ENCODE data around the gene CRHR2.
"Not testable (repeated sequence)": the region's sequence is repeated elsewhere in the genome, so short reads cannot be mapped to it uniquely, and the experiment has no call there.

Gene CRHR2

DNA sequence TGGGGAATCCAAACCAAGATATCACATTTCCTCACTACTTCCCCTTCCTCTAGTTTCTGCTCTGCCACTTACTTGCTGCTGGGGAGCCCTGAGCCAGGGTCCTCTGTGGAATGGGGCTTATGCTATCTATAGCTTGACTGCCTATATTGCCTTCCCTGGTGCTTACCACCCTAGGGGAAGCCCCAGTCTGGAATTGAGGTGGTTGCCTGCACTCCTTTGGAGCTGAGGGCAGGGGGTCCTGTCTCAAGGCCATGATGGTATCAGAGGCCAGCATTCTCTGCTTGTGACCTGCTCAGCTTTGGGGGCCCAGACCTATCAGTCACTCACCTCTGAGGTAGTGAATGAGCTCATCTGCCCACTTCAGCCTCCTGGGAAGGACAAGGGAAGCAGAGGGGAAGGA, 40.4 kb upstream of the CRHR2 start:
- H4K20me1 ChIP-seq (ENCODE audit: insufficient read depth, low read length): no peaks in the 10 kb centered on the region
- no peaks in the 10 kb centered on the region for H3K79me2 ChIP-seq (ENCODE audit: low read length)
- H3K4me3 ChIP-seq (ENCODE audit: low read length): no peak overlapping the region
- H3K4me2 ChIP-seq (ENCODE audit: low read depth, low read length): no peak overlapping the region
- no peaks in the 10 kb centered on the region for H3F3A ChIP-seq (ENCODE audit: insufficient read depth, low read length)
- no peaks in the 10 kb centered on the region for H3K9me3 ChIP-seq (replicated peaks; ENCODE audit: insufficient read depth, low read length)
- no peaks in the 10 kb centered on the region for H3K36me3 ChIP-seq (replicated peaks; ENCODE audit: insufficient read depth, low read length)
- no peak for DNase-seq
- H2AFZ ChIP-seq (ENCODE audit: low read length): no peak overlapping the region
- no peak overlapping the region for H3K9ac ChIP-seq (ENCODE audit: low read length)
- H3K9me2 ChIP-seq (replicated peaks; ENCODE audit: insufficient read depth, low read length): no peaks in the 10 kb centered on the region
- no peak overlapping the region for H3K27ac ChIP-seq (ENCODE audit: low read length)
- TF ChIP-seq CTCF (IDR thresholded peaks at IDR 0.05; ENCODE audit: low read length) (no peak), EZH2phosphoT487 (IDR thresholded peaks at IDR 0.05; ENCODE audit: low read length) (no peak), EZH2 (optimal IDR thresholded peaks at IDR 0.05; ENCODE audit: low read depth, low read length) (no peak)
- no peaks in the 10 kb centered on the region for H3K4me1 ChIP-seq (ENCODE audit: low read length)
- no peaks in the 10 kb centered on the region for H3K27me3 ChIP-seq (replicated peaks; ENCODE audit: insufficient read depth, low read length)

DNA sequence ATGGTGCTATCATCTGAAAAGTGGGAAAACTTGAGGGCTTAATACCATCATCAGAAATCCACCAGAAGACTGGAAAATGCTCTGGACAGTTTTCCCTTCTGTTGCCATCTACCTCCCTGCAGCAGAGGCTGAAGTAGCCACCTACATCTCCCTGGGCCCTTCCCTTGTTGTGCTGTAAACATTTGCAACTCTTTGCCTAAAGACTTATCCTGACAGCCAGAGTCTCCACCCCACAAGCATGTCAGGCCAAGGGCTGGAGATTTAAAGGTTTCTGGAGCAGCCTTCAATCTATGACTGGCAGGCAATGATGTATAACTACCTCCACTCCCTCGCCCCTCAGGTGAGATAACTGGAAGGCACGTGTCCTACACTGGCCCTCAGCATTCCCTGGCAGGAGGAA, 39.9 kb upstream of the CRHR2 start:
- Histone ChIP-seq H3K36me3 (replicated peaks; ENCODE audit: insufficient read depth, low read length) (no peaks in the 10 kb centered on the region), H2AFZ (ENCODE audit: low read length) (no peak overlapping the region), H3K27ac (ENCODE audit: low read length) (no peak overlapping the region), H3K4me1 (ENCODE audit: low read length) (no peaks in the 10 kb centered on the region), H3K9me2 (replicated peaks; ENCODE audit: insufficient read depth, low read length) (no peaks in the 10 kb centered on the region), H3K9me3 (replicated peaks; ENCODE audit: insufficient read depth, low read length) (no peaks in the 10 kb centered on the region), H3K27me3 (replicated peaks; ENCODE audit: insufficient read depth, low read length) (no peaks in the 10 kb centered on the region), H3K9ac (ENCODE audit: low read length) (no peak overlapping the region), H4K20me1 (ENCODE audit: insufficient read depth, low read length) (no peaks in the 10 kb centered on the region), H3K4me2 (ENCODE audit: low read depth, low read length) (no peak overlapping the region), H3F3A (ENCODE audit: insufficient read depth, low read length) (no peaks in the 10 kb centered on the region), H3K4me3 (ENCODE audit: low read length) (no peak overlapping the region), H3K79me2 (ENCODE audit: low read length) (no peaks in the 10 kb centered on the region)
- DNase-seq: no peak
- TF ChIP-seq EZH2 (optimal IDR thresholded peaks at IDR 0.05; ENCODE audit: low read depth, low read length): no peak
- TF ChIP-seq CTCF (IDR thresholded peaks at IDR 0.05; ENCODE audit: low read length): no peak
- no peak for TF ChIP-seq EZH2phosphoT487 (IDR thresholded peaks at IDR 0.05; ENCODE audit: low read length)

- Histone ChIP-seq H3K4me1 (ENCODE audit: low read length) (no peaks in the 10 kb centered on the region), H3K4me2 (ENCODE audit: low read depth, low read length) (no peak overlapping the region), H3K79me2 (ENCODE audit: low read length) (no peaks in the 10 kb centered on the region), H3K36me3 (replicated peaks; ENCODE audit: insufficient read depth, low read length) (no peaks in the 10 kb centered on the region), H3K9me2 (replicated peaks; ENCODE audit: insufficient read depth, low read length) (no peaks in the 10 kb centered on the region), H3K9me3 (replicated peaks; ENCODE audit: insufficient read depth, low read length) (no peaks in the 10 kb centered on the region), H3K9ac (ENCODE audit: low read length) (no peak overlapping the region), H3K27ac (ENCODE audit: low read length) (no peak overlapping the region), H3F3A (ENCODE audit: insufficient read depth, low read length) (no peaks in the 10 kb centered on the region), H3K4me3 (ENCODE audit: low read length) (no peak overlapping the region), H3K27me3 (replicated peaks; ENCODE audit: insufficient read depth, low read length) (no peaks in the 10 kb centered on the region), H4K20me1 (ENCODE audit: insufficient read depth, low read length) (no peaks in the 10 kb centered on the region), H2AFZ (ENCODE audit: low read length) (no peak overlapping the region)
- DNase-seq: no peak
- TF ChIP-seq CTCF (IDR thresholded peaks at IDR 0.05; ENCODE audit: low read length): no peak
Measured at GRCh38 chr7:30721211-30721610, 39.0 kb upstream of the CRHR2 start.

DNA sequence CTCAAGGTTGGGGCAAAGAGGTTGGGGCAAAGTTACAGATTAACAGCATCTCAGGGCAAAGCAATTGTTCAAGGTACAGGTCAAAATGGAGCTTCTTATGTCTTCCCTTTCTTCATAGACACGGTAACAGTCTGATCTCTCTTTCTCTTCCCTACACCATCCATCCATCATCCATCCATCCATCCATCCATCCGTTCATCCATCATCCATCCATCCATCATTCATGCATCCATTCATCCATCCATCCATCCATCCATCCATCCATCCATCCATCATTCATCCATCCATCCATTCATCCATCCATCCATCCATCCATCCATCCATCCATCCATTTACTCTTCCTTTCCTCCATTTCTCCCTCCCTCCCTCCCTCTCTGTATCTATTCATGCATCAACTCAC, 37.2 kb upstream of the CRHR2 start:
- H3K4me1 ChIP-seq (ENCODE audit: low read length); DNase-seq; H3F3A ChIP-seq (ENCODE audit: insufficient read depth, low read length); H2AFZ ChIP-seq (ENCODE audit: low read length); H3K36me3 ChIP-seq (replicated peaks; ENCODE audit: insufficient read depth, low read length); H4K20me1 ChIP-seq (ENCODE audit: insufficient read depth, low read length); H3K4me2 ChIP-seq (ENCODE audit: low read depth, low read length); H3K9me3 ChIP-seq (replicated peaks; ENCODE audit: insufficient read depth, low read length); H3K9ac ChIP-seq (ENCODE audit: low read length); H3K27ac ChIP-seq (ENCODE audit: low read length); H3K79me2 ChIP-seq (ENCODE audit: low read length); H3K27me3 ChIP-seq (replicated peaks; ENCODE audit: insufficient read depth, low read length); H3K9me2 ChIP-seq (replicated peaks; ENCODE audit: insufficient read depth, low read length); H3K4me3 ChIP-seq (ENCODE audit: low read length): not testable (repeated sequence)
